ENCODE measurements around the gene LRRC49. TPM values are rescaled to one million over a fixed set of nuclear protein-coding genes. Genes with fewer than 3 reads are reported as not detected.

LRRC49 gene
- total RNA-seq, 1 experiment from 2014 or later: 5.6 TPM

- no peak for DNase-seq
- Histone ChIP-seq H3K36me3 (replicated peaks; ENCODE audit: control insufficient read depth, insufficient read depth, low read length) (no peaks in the 10 kb centered on the region), H3K27me3 (ENCODE audit: control insufficient read depth, insufficient read depth, low read length) (no peaks in the 10 kb centered on the region), H3K4me3 (ENCODE audit: insufficient read depth, low read depth, low read length) (no peak overlapping the region)
These were observed 159.7 kb downstream of the LRRC49 start for GRCh38 chr15:71052356-71052755.

DNA sequence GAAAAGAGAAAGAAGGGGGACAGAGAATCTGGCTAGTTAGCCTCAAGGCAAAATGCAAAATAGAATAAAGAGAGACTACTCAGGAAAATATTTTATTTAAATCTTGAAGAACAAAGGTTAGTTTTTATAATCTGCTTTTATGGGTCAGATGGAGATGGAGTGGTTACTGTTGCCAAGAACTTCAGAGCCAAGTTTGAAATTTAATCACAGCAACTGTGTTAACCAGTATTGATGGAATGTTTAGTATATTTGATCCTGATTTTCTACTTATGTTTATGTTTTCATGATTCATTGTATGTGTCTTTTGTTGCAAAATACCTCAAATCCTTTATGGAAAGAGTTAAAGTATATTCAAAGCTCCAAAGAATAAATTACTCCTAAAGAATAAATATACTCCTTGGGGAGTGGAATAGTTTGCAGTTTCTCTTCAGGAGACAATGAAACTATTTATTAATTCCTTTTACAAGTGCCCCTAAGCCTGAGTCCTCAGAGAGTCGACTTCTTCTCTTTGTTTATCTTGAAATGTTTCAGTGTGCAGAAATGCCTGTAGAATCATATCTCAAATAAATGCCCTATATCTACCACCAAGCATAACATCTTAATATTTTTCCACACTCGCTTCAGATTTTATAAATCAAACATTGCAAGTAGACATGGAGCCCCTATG, 161.8 kb downstream of the LRRC49 start:
- no peaks in the 10 kb centered on the region for H3K27me3 ChIP-seq (ENCODE audit: control insufficient read depth, insufficient read depth, low read length)
- DNase-seq: no peak
- H3K4me3 ChIP-seq (ENCODE audit: insufficient read depth, low read depth, low read length): no peak overlapping the region
- no peaks in the 10 kb centered on the region for H3K36me3 ChIP-seq (replicated peaks; ENCODE audit: control insufficient read depth, insufficient read depth, low read length)

GRCh38 chr15:71055461-71055860, 162.8 kb downstream of the LRRC49 start:
- Histone ChIP-seq H3K27me3 (ENCODE audit: control insufficient read depth, insufficient read depth, low read length) (no peaks in the 10 kb centered on the region), H3K4me3 (ENCODE audit: insufficient read depth, low read depth, low read length) (no peak overlapping the region), H3K36me3 (replicated peaks; ENCODE audit: control insufficient read depth, insufficient read depth, low read length) (no peaks in the 10 kb centered on the region)
- DNase-seq: no peak

DNA sequence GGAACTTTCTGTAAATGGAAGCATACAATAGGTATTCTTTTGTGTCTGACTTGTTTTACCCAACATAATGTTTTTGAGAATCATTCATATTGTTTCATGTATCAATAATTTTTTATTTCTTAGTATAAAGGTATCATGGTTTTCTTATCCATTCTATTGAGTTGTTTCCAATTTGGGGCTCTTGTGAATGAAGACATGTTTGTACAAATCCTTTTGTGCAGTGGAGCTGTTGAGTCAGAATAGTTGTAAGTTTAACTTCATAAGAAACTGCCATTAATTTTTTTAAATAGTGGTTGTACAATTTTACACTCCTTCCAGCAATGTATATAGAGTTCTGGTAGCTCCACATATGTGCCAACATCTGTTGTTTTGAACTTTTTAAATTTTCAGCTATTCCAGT, 163.5 kb downstream of the LRRC49 start:
- no peaks in the 10 kb centered on the region for H3K36me3 ChIP-seq (replicated peaks; ENCODE audit: control insufficient read depth, insufficient read depth, low read length)

GRCh38 chr15:71057143-71057542, 164.5 kb downstream of the LRRC49 start:
- no peak overlapping the region for H3K4me3 ChIP-seq (ENCODE audit: insufficient read depth, low read depth, low read length)
- no peaks in the 10 kb centered on the region for H3K27me3 ChIP-seq (ENCODE audit: control insufficient read depth, insufficient read depth, low read length)
- DNase-seq: no peak
- no peaks in the 10 kb centered on the region for H3K36me3 ChIP-seq (replicated peaks; ENCODE audit: control insufficient read depth, insufficient read depth, low read length)

More for the DNA sequence above, 163.5 kb downstream of the LRRC49 start:
- DNase-seq: no peak
- H3K27me3 ChIP-seq (ENCODE audit: control insufficient read depth, insufficient read depth, low read length): no peaks in the 10 kb centered on the region
- H3K4me3 ChIP-seq (ENCODE audit: insufficient read depth, low read depth, low read length): no peak overlapping the region

DNA sequence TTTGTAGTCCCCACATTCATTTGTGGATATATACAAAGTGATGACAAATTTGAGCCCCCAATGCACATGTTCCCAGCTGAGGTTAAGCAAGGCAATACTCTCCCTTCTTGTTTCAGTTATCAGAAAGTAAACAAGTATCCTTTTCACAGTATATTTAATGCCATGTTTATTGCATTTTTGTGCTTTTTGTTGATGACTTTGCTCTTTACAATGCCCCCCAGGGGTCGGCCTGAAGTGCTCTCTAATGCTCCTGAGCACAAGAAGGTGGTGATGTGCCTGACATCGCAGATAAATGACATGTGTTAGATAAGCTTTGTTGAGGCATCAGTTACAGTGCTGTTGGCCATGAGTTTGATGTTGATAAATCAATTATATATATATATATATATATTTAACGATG, 165.0 kb downstream of the LRRC49 start:
- no peak for DNase-seq
- H3K36me3 ChIP-seq (replicated peaks; ENCODE audit: control insufficient read depth, insufficient read depth, low read length): no peaks in the 10 kb centered on the region
- no peaks in the 10 kb centered on the region for H3K27me3 ChIP-seq (ENCODE audit: control insufficient read depth, insufficient read depth, low read length)
- H3K4me3 ChIP-seq (ENCODE audit: insufficient read depth, low read depth, low read length): no peak overlapping the region

GRCh38 chr15:71060983-71061382, 168.4 kb downstream of the LRRC49 start:
- H3K4me3 ChIP-seq (ENCODE audit: insufficient read depth, low read depth, low read length): no peak overlapping the region
- no peak for DNase-seq
- no peaks in the 10 kb centered on the region for H3K27me3 ChIP-seq (ENCODE audit: control insufficient read depth, insufficient read depth, low read length)
- H3K36me3 ChIP-seq (replicated peaks; ENCODE audit: control insufficient read depth, insufficient read depth, low read length): no peaks in the 10 kb centered on the region

DNA sequence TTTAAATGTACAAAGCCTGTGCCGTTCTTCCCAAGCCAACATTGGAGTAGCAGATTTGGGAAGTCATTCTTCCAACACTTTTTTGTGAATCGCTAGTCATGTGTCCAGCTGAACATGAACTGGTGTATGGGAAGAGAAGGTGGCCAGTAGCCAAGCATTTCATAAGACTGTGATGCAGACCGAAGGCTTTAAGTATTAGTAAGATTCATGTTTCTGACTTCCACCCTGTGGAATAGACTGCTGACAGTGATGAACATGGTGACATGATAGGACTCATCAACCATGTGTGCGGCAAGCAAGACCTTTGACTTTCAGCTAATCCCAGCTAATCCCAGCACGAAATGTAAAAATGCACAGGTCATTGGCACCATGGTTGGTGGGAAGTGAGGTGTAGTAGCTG, 174.4 kb downstream of the LRRC49 start:
- no peak for DNase-seq
- Histone ChIP-seq H3K4me3 (ENCODE audit: insufficient read depth, low read depth, low read length) (no peak overlapping the region), H3K27me3 (ENCODE audit: control insufficient read depth, insufficient read depth, low read length) (no peaks in the 10 kb centered on the region), H3K36me3 (replicated peaks; ENCODE audit: control insufficient read depth, insufficient read depth, low read length) (no peaks in the 10 kb centered on the region)

GRCh38 chr15:71069693-71070092, 177.1 kb downstream of the LRRC49 start:
- Histone ChIP-seq H3K4me3 (ENCODE audit: insufficient read depth, low read depth, low read length) (no peak overlapping the region), H3K27me3 (ENCODE audit: control insufficient read depth, insufficient read depth, low read length) (no peaks in the 10 kb centered on the region), H3K36me3 (replicated peaks; ENCODE audit: control insufficient read depth, insufficient read depth, low read length) (no peaks in the 10 kb centered on the region)
- no peak for DNase-seq

DNA sequence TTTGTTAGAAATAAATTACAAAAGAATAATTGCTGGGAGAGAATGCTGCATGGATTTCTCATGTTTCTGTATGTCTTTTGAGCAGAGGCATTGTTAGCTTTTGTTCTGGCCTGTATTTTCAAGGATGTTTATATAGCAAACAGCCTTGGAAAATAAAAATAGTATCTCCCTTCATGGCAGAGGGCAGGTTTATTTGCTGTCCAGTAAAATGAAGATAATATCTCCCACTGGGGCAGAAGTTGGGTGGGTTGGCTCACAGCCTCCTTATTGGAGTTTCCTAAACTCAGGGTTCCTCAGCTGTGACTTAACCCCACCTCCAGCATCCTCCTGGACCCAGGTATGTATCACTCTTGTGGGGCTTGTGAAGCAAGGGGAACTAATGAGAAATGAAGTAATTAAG, 178.9 kb downstream of the LRRC49 start:
- DNase-seq: no peak
- Histone ChIP-seq H3K27me3 (ENCODE audit: control insufficient read depth, insufficient read depth, low read length) (no peaks in the 10 kb centered on the region), H3K36me3 (replicated peaks; ENCODE audit: control insufficient read depth, insufficient read depth, low read length) (no peaks in the 10 kb centered on the region), H3K4me3 (ENCODE audit: insufficient read depth, low read depth, low read length) (no peak overlapping the region)

GRCh38 chr15:71072423-71072822, 179.8 kb downstream of the LRRC49 start:
- H3K4me3 ChIP-seq (ENCODE audit: insufficient read depth, low read depth, low read length): no peak overlapping the region
- no peak for DNase-seq
- no peaks in the 10 kb centered on the region for H3K36me3 ChIP-seq (replicated peaks; ENCODE audit: control insufficient read depth, insufficient read depth, low read length)
- H3K27me3 ChIP-seq (ENCODE audit: control insufficient read depth, insufficient read depth, low read length): no peaks in the 10 kb centered on the region

GRCh38 chr15:71078506-71079207, 186.0 kb downstream of the LRRC49 start:
- H3K36me3 ChIP-seq (replicated peaks; ENCODE audit: control insufficient read depth, insufficient read depth, low read length): no peaks in the 10 kb centered on the region
- H3K27me3 ChIP-seq (ENCODE audit: control insufficient read depth, insufficient read depth, low read length): peaks cover 10% of the 10 kb centered on the region; the same call in 1 of the 2 replicates
- H3K4me3 ChIP-seq (ENCODE audit: insufficient read depth, low read depth, low read length): no peak overlapping the region
- no peak for DNase-seq

- Histone ChIP-seq H3K4me3 (ENCODE audit: insufficient read depth, low read depth, low read length) (no peak overlapping the region), H3K36me3 (replicated peaks; ENCODE audit: control insufficient read depth, insufficient read depth, low read length) (no peaks in the 10 kb centered on the region), H3K27me3 (ENCODE audit: control insufficient read depth, insufficient read depth, low read length) (peaks cover 17% of the 10 kb centered on the region)
- DNase-seq: no peak
These were observed 186.8 kb downstream of the LRRC49 start for GRCh38 chr15:71079208-71080044.

DNA sequence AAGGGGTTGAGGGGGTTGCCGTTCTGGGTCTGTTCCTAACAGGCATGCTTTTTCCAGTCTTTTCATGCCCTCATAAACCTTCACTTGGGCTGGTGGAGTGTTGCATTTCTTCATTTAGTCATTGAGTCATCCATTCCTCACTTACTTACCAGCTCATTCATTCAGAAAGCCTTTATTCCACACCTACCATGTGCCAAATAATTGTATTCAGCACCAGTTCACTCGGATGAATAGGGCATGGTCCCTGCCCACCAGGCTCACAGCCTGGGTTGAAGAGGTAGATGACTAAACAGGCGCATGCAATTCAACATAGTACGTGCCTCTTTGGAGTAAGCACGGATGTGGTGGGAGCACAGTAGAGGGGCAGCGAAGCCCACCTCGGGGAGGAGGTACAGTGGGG, 187.5 kb downstream of the LRRC49 start:
- no peak overlapping the region for H3K4me3 ChIP-seq (ENCODE audit: insufficient read depth, low read depth, low read length)
- no peaks in the 10 kb centered on the region for H3K36me3 ChIP-seq (replicated peaks; ENCODE audit: control insufficient read depth, insufficient read depth, low read length)
- DNase-seq: no peak
- H3K27me3 ChIP-seq (ENCODE audit: control insufficient read depth, insufficient read depth, low read length): peaks cover 24% of the 10 kb centered on the region

DNA sequence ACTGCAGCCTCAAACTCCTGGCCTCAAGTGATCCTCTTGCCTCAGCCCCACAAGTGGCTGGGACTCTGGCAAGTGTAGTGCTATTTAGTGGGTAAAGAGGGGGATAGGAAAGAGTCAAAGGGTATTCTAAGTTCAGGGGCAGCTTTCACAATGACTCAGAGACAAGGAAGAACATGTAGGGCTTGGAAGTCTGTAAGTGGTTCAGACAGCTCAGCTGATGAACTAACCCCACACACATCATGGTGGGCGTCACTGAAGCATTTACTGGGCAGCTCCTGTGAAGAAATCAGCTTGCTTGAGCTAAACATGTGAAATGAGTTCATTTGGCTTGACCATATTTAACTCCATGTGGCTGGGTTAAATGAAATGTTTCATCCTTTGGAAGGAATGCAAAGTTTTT, 188.1 kb downstream of the LRRC49 start:
- DNase-seq: no peak
- H3K27me3 ChIP-seq (ENCODE audit: control insufficient read depth, insufficient read depth, low read length): peaks cover 28% of the 10 kb centered on the region
- no peak overlapping the region for H3K4me3 ChIP-seq (ENCODE audit: insufficient read depth, low read depth, low read length)
- H3K36me3 ChIP-seq (replicated peaks; ENCODE audit: control insufficient read depth, insufficient read depth, low read length): no peaks in the 10 kb centered on the region
